ENCODE measurements around the gene NIT1. TPM values are rescaled to one million over a fixed set of nuclear protein-coding genes. Genes with fewer than 3 reads are reported as not detected.

NIT1 gene
- total RNA-seq, 1 donor = 9.0 TPM

DNA sequence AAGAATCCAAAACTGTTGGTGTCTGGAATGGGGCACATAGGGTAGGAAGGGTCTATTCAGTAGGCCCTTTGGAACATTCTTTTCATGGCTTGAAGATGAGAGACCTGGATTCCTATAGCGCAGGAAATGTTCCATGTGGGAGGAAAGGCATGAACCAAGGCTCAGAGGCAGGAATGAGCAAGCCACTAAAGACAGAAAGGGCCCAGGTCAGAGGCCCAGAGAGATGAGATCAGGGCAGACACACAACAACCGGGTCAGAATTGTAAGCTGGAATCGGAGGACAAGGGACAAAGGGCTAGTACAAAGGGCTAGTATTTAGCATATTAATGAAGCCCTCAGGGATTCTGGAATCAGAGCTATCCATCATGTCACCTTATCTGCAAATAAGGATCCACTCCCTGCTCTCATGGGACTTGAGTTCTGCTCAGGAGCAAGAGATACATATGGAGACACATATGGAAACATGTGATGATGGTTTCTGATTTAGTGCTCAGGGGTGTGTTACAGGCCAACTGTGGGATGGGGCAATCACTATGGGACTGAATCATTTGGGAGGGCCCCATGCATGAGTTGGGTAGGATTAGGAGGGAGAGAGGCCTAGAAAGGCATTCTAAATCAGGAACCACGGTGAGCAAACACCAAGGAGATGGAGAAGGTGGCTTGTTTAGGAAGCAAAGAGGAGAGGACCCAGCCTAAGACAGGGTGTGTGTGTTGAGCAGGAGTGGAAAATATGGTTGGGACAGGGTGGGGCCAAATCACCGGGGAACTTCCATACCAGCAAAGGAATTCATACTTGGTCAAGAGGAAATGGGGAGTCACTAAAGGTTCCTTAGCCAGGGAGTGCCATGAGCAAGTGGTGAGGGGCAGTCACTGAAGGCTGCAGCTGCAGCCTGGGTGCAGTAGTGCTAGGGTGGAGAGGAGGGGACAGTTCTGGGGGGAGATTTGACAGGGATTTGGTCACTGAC lies 37.2 kb upstream of the NIT1 start:
- Histone ChIP-seq H3K4me3 (ENCODE audit: low read length) (no peak overlapping the region), H3K27me3 (ENCODE audit: insufficient read depth, low read length) (no peaks in the 10 kb centered on the region), H3K9me3 (ENCODE audit: low read depth, low read length) (no peaks in the 10 kb centered on the region), H3K4me1 (ENCODE audit: insufficient read depth, low read length) (peaks cover 40% of the 10 kb centered on the region)

DNA sequence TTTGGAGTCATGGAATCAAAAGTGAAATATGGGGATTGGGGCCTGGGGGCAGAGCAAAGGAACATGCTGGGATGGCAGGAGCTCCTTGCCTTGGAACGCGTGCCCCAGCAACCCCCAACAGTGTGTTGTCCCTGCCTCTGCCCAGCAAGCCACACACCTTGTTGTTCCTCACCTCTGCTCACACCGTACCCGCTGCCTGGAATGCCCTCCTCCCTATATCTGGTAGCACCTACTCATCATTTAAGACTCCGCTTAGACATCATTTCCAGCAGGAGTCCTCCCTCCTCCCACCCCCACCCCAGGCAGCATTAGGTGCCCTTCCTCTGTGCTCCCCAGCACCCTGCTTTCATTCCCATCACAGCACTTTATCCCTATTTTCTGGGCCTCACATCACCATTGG lies 36.4 kb upstream of the NIT1 start:
- Histone ChIP-seq H3K9me3 (ENCODE audit: low read depth, low read length) (no peaks in the 10 kb centered on the region), H3K4me3 (ENCODE audit: low read length) (no peak overlapping the region), H3K4me1 (ENCODE audit: insufficient read depth, low read length) (peaks cover 40% of the 10 kb centered on the region), H3K27me3 (ENCODE audit: insufficient read depth, low read length) (no peaks in the 10 kb centered on the region)

GRCh38 chr1:161082483-161082882 lies 35.4 kb upstream of the NIT1 start:
- Histone ChIP-seq H3K9me3 (ENCODE audit: low read depth, low read length) (no peaks in the 10 kb centered on the region), H3K4me1 (ENCODE audit: insufficient read depth, low read length) (peaks cover 40% of the 10 kb centered on the region), H3K4me3 (ENCODE audit: low read length) (no peak overlapping the region), H3K27me3 (ENCODE audit: insufficient read depth, low read length) (no peaks in the 10 kb centered on the region)

GRCh38 chr1:161082996-161083747 lies 34.7 kb upstream of the NIT1 start:
- H3K27me3 ChIP-seq (ENCODE audit: insufficient read depth, low read length) = no peaks in the 10 kb centered on the region
- H3K4me1 ChIP-seq (ENCODE audit: insufficient read depth, low read length) = peaks cover 42% of the 10 kb centered on the region
- H3K4me3 ChIP-seq (ENCODE audit: low read length) = no peak overlapping the region
- no peaks in the 10 kb centered on the region for H3K9me3 ChIP-seq (ENCODE audit: low read depth, low read length)

GRCh38 chr1:161083748-161084596 lies 33.9 kb upstream of the NIT1 start:
- H3K27me3 ChIP-seq (ENCODE audit: insufficient read depth, low read length) = no peaks in the 10 kb centered on the region
- H3K9me3 ChIP-seq (ENCODE audit: low read depth, low read length) = no peaks in the 10 kb centered on the region
- peaks cover 50% of the 10 kb centered on the region for H3K4me1 ChIP-seq (ENCODE audit: insufficient read depth, low read length)
- no peak overlapping the region for H3K4me3 ChIP-seq (ENCODE audit: low read length)

DNA sequence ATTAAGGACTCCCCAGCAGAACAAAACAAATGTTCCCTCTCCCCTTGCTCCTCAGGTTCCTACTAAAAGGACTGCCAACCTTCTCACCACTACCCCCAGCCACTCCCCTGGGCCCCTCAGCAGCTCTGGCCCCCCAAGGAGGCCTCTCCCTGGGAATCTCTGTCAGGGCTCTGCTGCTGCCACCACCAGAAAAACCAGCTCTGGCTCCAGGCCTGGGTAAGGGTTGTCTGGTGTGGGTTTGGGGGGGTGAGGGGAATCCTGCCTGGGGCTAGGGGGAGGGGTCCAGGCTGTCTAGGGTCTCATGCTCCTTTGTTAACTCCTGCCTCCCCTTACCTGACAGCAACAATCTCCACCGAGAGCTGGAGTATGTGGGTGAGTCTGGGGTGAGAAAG lies 33.3 kb upstream of the NIT1 start:
- Histone ChIP-seq H3K4me3 (ENCODE audit: low read length) (no peak overlapping the region), H3K27me3 (ENCODE audit: insufficient read depth, low read length) (no peaks in the 10 kb centered on the region), H3K4me1 (ENCODE audit: insufficient read depth, low read length) (peaks cover 53% of the 10 kb centered on the region), H3K9me3 (ENCODE audit: low read depth, low read length) (no peaks in the 10 kb centered on the region)

GRCh38 chr1:161085165-161085564 lies 32.7 kb upstream of the NIT1 start:
- Histone ChIP-seq H3K4me3 (ENCODE audit: low read length) (no peak overlapping the region), H3K4me1 (ENCODE audit: insufficient read depth, low read length) (peaks cover 50% of the 10 kb centered on the region), H3K27me3 (ENCODE audit: insufficient read depth, low read length) (no peaks in the 10 kb centered on the region), H3K9me3 (ENCODE audit: low read depth, low read length) (no peaks in the 10 kb centered on the region)

DNA sequence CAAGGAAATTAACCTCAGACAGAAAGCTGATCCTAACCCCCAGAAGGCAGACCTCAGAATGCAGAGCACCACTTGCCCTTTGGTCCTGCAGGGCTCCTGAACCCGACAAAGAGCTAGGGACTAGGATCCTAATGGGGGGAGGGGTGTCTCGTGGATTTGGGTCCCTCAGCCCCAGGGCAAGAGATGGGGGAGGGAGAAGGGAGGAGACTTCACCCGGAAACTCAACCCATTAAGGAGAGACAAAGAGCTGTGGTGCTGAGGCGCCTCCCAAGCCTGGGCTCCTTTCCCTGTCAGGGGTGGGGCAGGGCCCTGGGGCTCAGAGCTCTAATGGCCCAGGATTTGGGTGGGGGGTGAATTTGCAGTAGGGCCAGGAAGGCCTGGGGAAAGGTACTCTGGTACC lies 31.4 kb upstream of the NIT1 start:
- Histone ChIP-seq H3K4me1 (ENCODE audit: insufficient read depth, low read length) (peaks cover 38% of the 10 kb centered on the region), H3K9me3 (ENCODE audit: low read depth, low read length) (no peaks in the 10 kb centered on the region), H3K4me3 (ENCODE audit: low read length) (no peak overlapping the region), H3K27me3 (ENCODE audit: insufficient read depth, low read length) (no peaks in the 10 kb centered on the region)

DNA sequence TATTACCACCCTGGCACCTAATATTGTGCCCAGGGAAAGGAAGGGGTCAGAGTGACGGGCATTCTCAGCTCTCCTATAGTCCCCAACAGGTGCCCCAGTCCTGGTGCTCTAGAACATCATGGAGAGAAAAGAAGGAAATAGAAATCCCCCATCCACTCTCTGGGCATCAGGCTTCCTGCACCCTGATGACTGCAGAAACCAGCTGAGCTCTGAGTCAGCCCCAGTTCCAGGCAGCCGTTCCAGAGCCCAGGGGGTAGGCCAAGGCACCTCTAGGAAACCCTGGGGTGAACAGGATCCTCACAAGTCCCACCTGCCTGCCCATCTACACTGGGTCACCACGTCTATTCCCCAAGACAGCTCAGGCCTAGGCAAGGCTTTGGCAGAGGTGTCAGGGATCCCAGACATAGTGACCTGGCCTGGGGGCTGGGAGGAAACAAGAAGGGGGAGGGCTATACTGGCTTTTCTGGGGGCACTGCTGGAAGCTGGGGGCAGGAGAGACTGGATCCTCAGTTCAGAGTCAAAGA lies 29.3 kb upstream of the NIT1 start:
- Histone ChIP-seq H3K27me3 (ENCODE audit: insufficient read depth, low read length) (no peaks in the 10 kb centered on the region), H3K9me3 (ENCODE audit: low read depth, low read length) (no peaks in the 10 kb centered on the region), H3K4me3 (ENCODE audit: low read length) (no peak overlapping the region), H3K4me1 (ENCODE audit: insufficient read depth, low read length) (peaks cover 22% of the 10 kb centered on the region)

- Histone ChIP-seq H3K4me1 (ENCODE audit: insufficient read depth, low read length) (peaks cover 15% of the 10 kb centered on the region), H3K9me3 (ENCODE audit: low read depth, low read length) (no peaks in the 10 kb centered on the region), H3K4me3 (ENCODE audit: low read length) (no peak within 1 kb of the TSS), H3K27me3 (ENCODE audit: insufficient read depth, low read length) (no peaks in the 10 kb centered on the region)
Observed at GRCh38 chr1:161089251-161089924, 28.5 kb upstream of the NIT1 start, which contains the start of gene NECTIN4. Gene NECTIN4 (minus strand): TSS chr1:161089558. CDS start chr1:161089296, 262 bp downstream.

DNA sequence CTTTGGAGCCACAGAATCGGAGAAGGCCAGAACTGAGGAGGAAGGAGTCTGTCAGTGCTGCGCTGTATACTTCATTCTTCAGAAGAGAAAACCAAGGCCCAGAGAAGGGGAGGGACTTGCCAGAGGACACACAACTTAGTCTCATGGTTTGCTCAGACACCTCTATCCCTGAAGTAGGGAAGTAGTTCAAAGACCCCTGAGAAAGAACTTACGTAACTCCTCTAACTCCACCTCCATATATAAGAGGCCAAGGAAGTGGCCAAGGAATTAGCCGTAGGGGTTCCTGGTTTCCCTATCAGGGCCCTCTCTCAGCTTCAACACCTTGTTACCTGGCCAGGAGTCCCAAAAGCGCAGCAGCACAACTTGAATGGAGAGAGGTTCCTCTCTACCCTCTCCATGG lies 28.0 kb upstream of the NIT1 start:
- peaks cover 13% of the 10 kb centered on the region for H3K4me1 ChIP-seq (ENCODE audit: insufficient read depth, low read length)
- no peaks in the 10 kb centered on the region for H3K27me3 ChIP-seq (ENCODE audit: insufficient read depth, low read length)
- H3K4me3 ChIP-seq (ENCODE audit: low read length) = no peak overlapping the region
- H3K9me3 ChIP-seq (ENCODE audit: low read depth, low read length) = no peaks in the 10 kb centered on the region

- H3K4me1 ChIP-seq (ENCODE audit: insufficient read depth, low read length) = peaks cover 14% of the 10 kb centered on the region
- H3K27me3 ChIP-seq (ENCODE audit: insufficient read depth, low read length) = no peaks in the 10 kb centered on the region
- no peak overlapping the region for H3K4me3 ChIP-seq (ENCODE audit: low read length)
- H3K9me3 ChIP-seq (ENCODE audit: low read depth, low read length) = no peaks in the 10 kb centered on the region
Observed at GRCh38 chr1:161090617-161091016, 27.3 kb upstream of the NIT1 start.

DNA sequence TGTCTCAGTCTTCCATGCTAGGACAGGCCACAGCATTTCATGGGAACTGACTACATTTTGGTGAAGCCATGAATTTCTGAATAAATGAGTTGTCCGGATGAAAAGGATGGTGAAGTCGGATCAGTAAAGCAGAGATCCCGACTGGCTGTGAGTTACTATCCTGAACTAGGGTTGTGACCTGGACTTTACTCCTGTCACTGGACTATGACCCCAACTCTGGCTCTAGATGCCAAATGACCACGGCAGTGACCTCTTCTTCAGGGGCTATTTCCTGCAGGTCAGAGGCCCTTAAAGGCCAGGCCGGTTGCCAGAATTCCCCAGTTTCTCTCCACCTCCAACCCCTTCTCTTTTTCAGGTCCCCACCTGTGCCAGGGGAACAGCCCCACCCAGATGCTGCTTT lies 26.8 kb upstream of the NIT1 start:
- no peak overlapping the region for H3K4me3 ChIP-seq (ENCODE audit: low read length)
- no peaks in the 10 kb centered on the region for H3K9me3 ChIP-seq (ENCODE audit: low read depth, low read length)
- no peaks in the 10 kb centered on the region for H3K27me3 ChIP-seq (ENCODE audit: insufficient read depth, low read length)
- peaks cover 18% of the 10 kb centered on the region for H3K4me1 ChIP-seq (ENCODE audit: insufficient read depth, low read length)
